ENCODE results near the gene CANT1. TPM values are rescaled to one million over a fixed set of nuclear protein-coding genes. Genes with fewer than 3 reads are reported as not detected.

The CANT1 gene
- total RNA-seq, 4 donors from 2014 or later: 18.1 to 39.4 (median 28.4) TPM

- TF ChIP-seq POLR2A (IDR thresholded peaks at IDR 0.05) (no peak), CTCF (IDR thresholded peaks at IDR 0.05) (no peak)
- H3K4me3 ChIP-seq (ENCODE audit: low read depth, poor library complexity, severe bottlenecking): no peak overlapping the region
- DNase-seq (ENCODE audit: low spot score in 2 of 2): no peak
- intact Hi-C loops (cut with DNase I; ENCODE audit: low total_unique reads): loop anchor here (5.0 kb wide), 1 partner anchor 105 kb away; no protein-coding TSS in a partner anchor
- 78 to 81% methylated on average over 21 to 22 of the region's 22 CpGs for WGBS, 2 donors
Observed at GRCh38 chr17:78971756-78972506, 37.6 kb downstream of the CANT1 start.

GRCh38 chr17:78970834-78971755 lies 38.5 kb downstream of the CANT1 start:
- intact Hi-C loops (cut with DNase I; ENCODE audit: low total_unique reads): loop anchor here (5.0 kb wide), 1 partner anchor 104 kb away; no protein-coding TSS in a partner anchor
- no peak overlapping the region for H3K4me3 ChIP-seq (ENCODE audit: low read depth, poor library complexity, severe bottlenecking)
- DNase-seq (ENCODE audit: low spot score in 2 of 2): peak; percentile 73 to 97
- WGBS, 2 donors: 29 to 31% methylated on average over 33 of the region's 33 CpGs
- TF ChIP-seq POLR2A (IDR thresholded peaks at IDR 0.05) (no peak), CTCF (IDR thresholded peaks at IDR 0.05) (peak in 1 of 3 donors; percentile 70)

- no peak overlapping the region for H3K4me3 ChIP-seq (ENCODE audit: low read depth, poor library complexity, severe bottlenecking)
- intact Hi-C loops (cut with DNase I; ENCODE audit: low total_unique reads): loop anchor here (5.0 kb wide), 1 partner anchor 103 kb away; no protein-coding TSS in a partner anchor
- TF ChIP-seq CTCF (IDR thresholded peaks at IDR 0.05) (no peak), POLR2A (IDR thresholded peaks at IDR 0.05) (no peak)
- WGBS, 2 donors: 87 to 92% methylated on average over 8 to 9 of the region's 9 CpGs
- no peak for DNase-seq (ENCODE audit: low spot score in 2 of 2)
Observed at GRCh38 chr17:78969865-78970264, 39.7 kb downstream of the CANT1 start.

GRCh38 chr17:78967782-78968362 lies 41.7 kb downstream of the CANT1 start:
- intact Hi-C loops (cut with DNase I; ENCODE audit: low total_unique reads): no loop called here
- no peak for TF ChIP-seq POLR2A (IDR thresholded peaks at IDR 0.05)
- DNase-seq (ENCODE audit: low spot score in 2 of 2): no peak
- 92 to 95% methylated on average over 11 to 21 of the region's 21 CpGs for WGBS, 2 donors
- H3K4me3 ChIP-seq (ENCODE audit: low read depth, poor library complexity, severe bottlenecking): no peak overlapping the region

GRCh38 chr17:78966910-78967600 lies 42.5 kb downstream of the CANT1 start:
- H3K4me3 ChIP-seq (ENCODE audit: low read depth, poor library complexity, severe bottlenecking): no peak overlapping the region
- WGBS, 2 donors: 87 to 89% methylated on average over 22 to 23 of the region's 23 CpGs
- intact Hi-C loops (cut with DNase I; ENCODE audit: low total_unique reads): no loop called here
- TF ChIP-seq CTCF (IDR thresholded peaks at IDR 0.05) (no peak), POLR2A (IDR thresholded peaks at IDR 0.05) (no peak)
- DNase-seq (ENCODE audit: low spot score in 2 of 2): no peak
